Osteocyte (in vitro differentiated cells): Measurements from ENCODE around the gene OBP2A. TPM values are rescaled to one million over a fixed set of nuclear protein-coding genes. Genes with fewer than 3 reads are reported as not detected.
A peak's percentile ranks its signal among the peaks of the same experiment; 100 is the strongest.

Experiments
- DNase-seq: peaks from one replicate; pipeline ENCODE4 v3.0.0; 2021; ENCODE audit warnings: mixed read lengths; ENCODE audit not compliant: unreplicated experiment; ENCODE audit errors: extremely low spot score
- H3K27ac Mint-ChIP-seq: one replicate; pipeline ENCODE4 v1.8.0; 2021; ENCODE audit warnings: mild to moderate bottlenecking, mixed read lengths; ENCODE audit not compliant: unreplicated experiment
- H3K27me3 Mint-ChIP-seq: one replicate; pipeline ENCODE4 v1.8.0; 2021; ENCODE audit warnings: mixed read lengths; ENCODE audit not compliant: unreplicated experiment
- H3K36me3 Mint-ChIP-seq: one replicate; pipeline ENCODE4 v1.8.0; 2021; ENCODE audit warnings: mixed read lengths; ENCODE audit not compliant: unreplicated experiment
- H3K4me1 Mint-ChIP-seq: one replicate; pipeline ENCODE4 v1.8.0; 2021; ENCODE audit warnings: mixed read lengths; ENCODE audit not compliant: unreplicated experiment
- H3K4me3 Mint-ChIP-seq: one replicate; pipeline ENCODE4 v1.8.0; 2021; ENCODE audit warnings: mild to moderate bottlenecking, moderate library complexity, mixed read lengths; ENCODE audit not compliant: unreplicated experiment
- H3K9me3 Mint-ChIP-seq: one replicate; pipeline ENCODE4 v1.8.0; 2021; ENCODE audit warnings: mixed read lengths; ENCODE audit not compliant: unreplicated experiment
- total RNA-seq: library from RNA; stranded (reverse); gene quantifications from 2 replicates; pipeline ENCODE4 v1.2.1, GENCODE V29; 2021
- TF ChIP-seq, protein P1 (sequence below): fragments of 200-600 bp; sonication (generic); IDR thresholded peaks from 2 replicates; pipeline ENCODE4 v1.5.0; 2021; ENCODE audit warnings: antibody characterized with exemption, mild to moderate bottlenecking, moderate library complexity

OBP2A gene
- total RNA-seq, 1 donor from 2014 or later = not detected

- H3K36me3 Mint-ChIP-seq = peaks cover 16% of the 10 kb centered on the region
- peaks cover 12% of the 10 kb centered on the region for H3K4me1 Mint-ChIP-seq
- no peak for DNase-seq
- peak overlapping the region; percentile 94 for H3K4me3 Mint-ChIP-seq
- peak overlapping the region; percentile 47 for H3K27ac Mint-ChIP-seq
- H3K27me3 Mint-ChIP-seq = no peaks in the 10 kb centered on the region
- TF ChIP-seq, protein P1, sequence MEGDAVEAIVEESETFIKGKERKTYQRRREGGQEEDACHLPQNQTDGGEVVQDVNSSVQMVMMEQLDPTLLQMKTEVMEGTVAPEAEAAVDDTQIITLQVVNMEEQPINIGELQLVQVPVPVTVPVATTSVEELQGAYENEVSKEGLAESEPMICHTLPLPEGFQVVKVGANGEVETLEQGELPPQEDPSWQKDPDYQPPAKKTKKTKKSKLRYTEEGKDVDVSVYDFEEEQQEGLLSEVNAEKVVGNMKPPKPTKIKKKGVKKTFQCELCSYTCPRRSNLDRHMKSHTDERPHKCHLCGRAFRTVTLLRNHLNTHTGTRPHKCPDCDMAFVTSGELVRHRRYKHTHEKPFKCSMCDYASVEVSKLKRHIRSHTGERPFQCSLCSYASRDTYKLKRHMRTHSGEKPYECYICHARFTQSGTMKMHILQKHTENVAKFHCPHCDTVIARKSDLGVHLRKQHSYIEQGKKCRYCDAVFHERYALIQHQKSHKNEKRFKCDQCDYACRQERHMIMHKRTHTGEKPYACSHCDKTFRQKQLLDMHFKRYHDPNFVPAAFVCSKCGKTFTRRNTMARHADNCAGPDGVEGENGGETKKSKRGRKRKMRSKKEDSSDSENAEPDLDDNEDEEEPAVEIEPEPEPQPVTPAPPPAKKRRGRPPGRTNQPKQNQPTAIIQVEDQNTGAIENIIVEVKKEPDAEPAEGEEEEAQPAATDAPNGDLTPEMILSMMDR = no peak
- no peaks in the 10 kb centered on the region for H3K9me3 Mint-ChIP-seq
Observed at GRCh38 chr9:135501261-135502167, 44.4 kb upstream of the OBP2A start.

- no peak for DNase-seq
- TF ChIP-seq, protein P1 = no peak
- H3K36me3 Mint-ChIP-seq = peaks cover 16% of the 10 kb centered on the region
- H3K9me3 Mint-ChIP-seq = no peaks in the 10 kb centered on the region
- H3K27me3 Mint-ChIP-seq = no peaks in the 10 kb centered on the region
- H3K4me1 Mint-ChIP-seq = peaks cover 12% of the 10 kb centered on the region
- no peak overlapping the region for H3K27ac Mint-ChIP-seq
- peak overlapping the region; percentile 94 for H3K4me3 Mint-ChIP-seq
Observed at GRCh38 chr9:135502168-135502872, 43.6 kb upstream of the OBP2A start.

DNA sequence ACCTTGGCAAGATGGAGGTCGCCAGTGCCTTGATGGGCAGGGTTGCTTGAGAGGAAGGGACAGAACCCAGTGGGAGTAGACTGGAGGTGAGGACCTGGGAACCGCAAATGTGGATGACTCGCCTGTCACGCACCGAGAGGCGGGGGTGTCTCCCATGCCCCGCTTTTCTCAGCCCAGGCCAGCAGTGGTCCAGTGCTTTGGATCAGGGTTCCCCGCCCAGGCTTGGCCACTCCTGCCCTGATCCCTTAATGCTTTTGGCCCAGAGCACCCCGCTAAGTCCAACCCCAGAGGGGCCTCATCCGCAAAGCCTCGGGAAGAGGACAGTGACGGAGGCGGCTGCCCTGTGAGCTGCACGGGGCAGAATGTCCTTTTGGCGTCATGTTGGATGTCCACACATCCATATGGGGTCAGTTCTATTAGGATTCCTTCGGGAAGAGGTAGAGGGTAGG, 43.0 kb upstream of the OBP2A start:
- no peaks in the 10 kb centered on the region for H3K9me3 Mint-ChIP-seq
- no peaks in the 10 kb centered on the region for H3K27me3 Mint-ChIP-seq
- peaks cover 12% of the 10 kb centered on the region for H3K4me1 Mint-ChIP-seq
- no peak overlapping the region for H3K27ac Mint-ChIP-seq
- no peak for DNase-seq
- H3K36me3 Mint-ChIP-seq = peaks cover 16% of the 10 kb centered on the region
- H3K4me3 Mint-ChIP-seq = peak overlapping the region; percentile 94
- TF ChIP-seq, protein P1 = no peak

DNA sequence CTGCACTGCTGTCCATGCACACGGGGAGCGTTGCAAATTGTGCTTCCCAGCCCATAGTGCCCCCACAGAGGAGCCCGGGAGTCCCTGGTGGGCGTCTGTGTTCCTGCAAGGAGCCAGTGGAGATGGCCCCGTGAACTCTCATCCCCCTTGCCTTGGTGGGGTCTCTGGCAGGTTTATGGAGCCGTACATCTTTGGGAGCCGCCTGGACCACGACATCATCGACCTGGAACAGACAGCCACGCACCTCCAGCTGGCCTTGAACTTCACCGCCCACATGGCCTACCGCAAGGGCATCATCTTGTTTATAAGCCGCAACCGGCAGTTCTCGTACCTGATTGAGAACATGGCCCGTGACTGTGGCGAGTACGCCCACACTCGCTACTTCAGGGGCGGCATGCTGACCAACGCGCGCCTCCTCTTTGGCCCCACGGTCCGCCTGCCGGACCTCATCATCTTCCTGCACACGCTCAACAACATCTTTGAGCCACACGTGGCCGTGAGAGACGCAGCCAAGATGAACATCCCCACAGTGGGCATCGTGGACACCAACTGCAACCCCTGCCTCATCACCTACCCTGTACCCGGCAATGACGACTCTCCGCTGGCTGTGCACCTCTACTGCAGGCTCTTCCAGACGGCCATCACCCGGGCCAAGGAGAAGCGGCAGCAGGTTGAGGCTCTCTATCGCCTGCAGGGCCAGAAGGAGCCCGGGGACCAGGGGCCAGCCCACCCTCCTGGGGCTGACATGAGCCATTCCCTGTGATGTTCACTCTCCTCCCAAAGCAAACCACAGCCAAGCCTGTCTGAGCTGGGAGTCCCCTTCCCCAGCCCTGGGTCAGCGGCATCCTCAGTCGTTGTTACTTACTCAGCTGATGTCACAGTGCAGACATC, 42.3 kb upstream of the OBP2A start:
- Mint-ChIP-seq H3K4me3 (no peak overlapping the region), H3K9me3 (no peaks in the 10 kb centered on the region), H3K36me3 (peaks cover 16% of the 10 kb centered on the region), H3K27ac (no peak overlapping the region), H3K27me3 (no peaks in the 10 kb centered on the region), H3K4me1 (peaks cover 12% of the 10 kb centered on the region)
- TF ChIP-seq, protein P1 = no peak
- DNase-seq = no peak
